Measurements from ENCODE around the gene CHST4. TPM values are rescaled to one million over a fixed set of nuclear protein-coding genes. Genes with fewer than 3 reads are reported as not detected.
"Not testable (repeated sequence)": the region's sequence is repeated elsewhere in the genome, so short reads cannot be mapped to it uniquely, and the experiment has no call there.

CHST4 gene
- total RNA-seq, 4 donors from 2014 or later, result 0.15 to 4.3 TPM; not detected in 2

DNA sequence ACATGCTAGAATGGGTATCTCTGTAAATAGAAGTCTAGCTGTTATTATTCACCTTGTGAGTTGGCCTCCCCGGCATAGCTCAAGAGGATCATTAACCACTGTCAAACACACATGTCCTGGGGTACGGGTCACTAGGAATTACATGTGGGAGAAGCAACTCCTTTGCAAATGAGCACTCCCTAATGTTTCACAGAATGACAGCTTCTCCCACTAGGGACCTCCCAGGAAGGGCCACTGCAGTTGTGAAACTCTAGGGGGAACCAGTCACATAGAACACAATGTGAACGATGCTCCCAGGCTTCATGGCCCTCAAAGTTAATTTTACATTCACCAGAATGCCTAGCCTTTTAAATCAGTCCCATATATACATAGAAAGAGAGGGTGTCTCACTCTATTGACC lies 24.7 kb upstream of the CHST4 start:
- 37 to 59% methylated on average over 2 to 3 of the region's 3 CpGs for WGBS, 2 donors (ENCODE audit: low coverage in 1 of 2)
- Histone ChIP-seq H3K36me3 (no peaks in the 10 kb centered on the region), H3K27ac (no peak overlapping the region), H3K27me3 (peaks cover 3% of the 10 kb centered on the region), H3K4me1 (no peaks in the 10 kb centered on the region), H3K4me3 (no peak overlapping the region), H3K9me3 (no peaks in the 10 kb centered on the region)
- TF ChIP-seq EP300 (IDR thresholded peaks at IDR 0.05) (no peak), POLR2AphosphoS5 (IDR thresholded peaks at IDR 0.05) (no peak), CTCF (IDR thresholded peaks at IDR 0.05) (no peak), POLR2A (IDR thresholded peaks at IDR 0.05) (no peak)
- ATAC-seq, result no peak

DNA sequence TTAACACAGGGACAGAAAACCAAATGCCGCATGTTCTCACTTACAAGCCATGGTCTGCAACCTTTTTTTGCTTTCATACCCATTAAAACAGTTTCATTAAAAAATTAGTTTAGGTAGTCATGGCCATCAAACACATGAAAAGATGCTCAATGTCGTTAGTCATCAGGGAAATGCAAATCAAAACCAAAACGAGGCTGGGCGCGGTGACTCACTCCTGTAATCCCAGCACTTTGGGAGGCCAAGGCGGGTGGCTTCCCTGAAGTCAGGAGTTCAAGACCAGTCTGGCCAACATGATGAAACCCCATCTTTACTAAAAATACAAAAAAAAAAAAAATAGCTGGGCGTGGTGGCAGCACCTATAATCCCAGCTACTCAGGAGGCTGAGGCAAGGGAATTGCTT lies 22.2 kb upstream of the CHST4 start:
- not testable (repeated sequence) for H3K4me3 ChIP-seq, H3K4me1 ChIP-seq, H3K27me3 ChIP-seq, ATAC-seq, H3K27ac ChIP-seq, H3K36me3 ChIP-seq, H3K9me3 ChIP-seq
- 76 to 100% methylated on average over 1 to 7 of the region's 7 CpGs for WGBS, 2 donors (ENCODE audit: low coverage in 1 of 2)

- Histone ChIP-seq H3K4me1 (no peaks in the 10 kb centered on the region), H3K27me3 (peaks cover 3% of the 10 kb centered on the region), H3K27ac (no peak overlapping the region), H3K36me3 (no peaks in the 10 kb centered on the region), H3K4me3 (no peak overlapping the region), H3K9me3 (no peaks in the 10 kb centered on the region)
- no peak for ATAC-seq
- 78 to 80% methylated on average over 5 of the region's 5 CpGs for WGBS, 2 donors (ENCODE audit: low coverage in 1 of 2)
- no peak for TF ChIP-seq POLR2A (IDR thresholded peaks at IDR 0.05)
- no peak for TF ChIP-seq EP300 (IDR thresholded peaks at IDR 0.05)
- no peak for TF ChIP-seq CTCF (IDR thresholded peaks at IDR 0.05)
- no peak for TF ChIP-seq POLR2AphosphoS5 (IDR thresholded peaks at IDR 0.05)
These were observed 21.3 kb upstream of the CHST4 start for GRCh38 chr16:71504901-71505300.

DNA sequence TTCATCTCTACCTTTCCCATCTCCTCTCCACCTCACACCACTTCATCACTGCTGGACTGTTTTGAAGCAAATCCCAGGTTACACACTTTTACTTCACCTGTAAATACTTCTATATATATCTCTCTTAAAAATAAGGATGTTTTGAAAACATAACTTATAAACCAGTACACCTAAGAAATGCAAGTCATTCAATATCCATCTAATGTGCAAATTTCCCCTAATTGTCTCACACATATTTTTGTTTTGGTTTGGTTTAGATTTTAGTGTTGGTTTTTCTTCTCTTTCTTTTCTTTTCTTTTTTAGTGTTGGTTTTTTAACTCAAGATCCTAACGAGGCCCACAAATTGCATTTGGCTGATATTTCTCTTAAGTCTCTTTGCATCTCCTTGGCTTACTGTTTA lies 19.2 kb upstream of the CHST4 start:
- 43 to 90% methylated on average over 1 of the region's 1 CpG for WGBS, 2 donors (ENCODE audit: low coverage in 1 of 2)
- Histone ChIP-seq H3K27me3 (peaks cover 11% of the 10 kb centered on the region), H3K36me3 (no peaks in the 10 kb centered on the region), H3K4me3 (no peak overlapping the region), H3K4me1 (no peaks in the 10 kb centered on the region), H3K9me3 (peaks cover 0 to 9% (median 0%) of the 10 kb centered on the region in 3 donors), H3K27ac (no peak overlapping the region)
- no peak for TF ChIP-seq EP300 (IDR thresholded peaks at IDR 0.05)
- TF ChIP-seq CTCF (IDR thresholded peaks at IDR 0.05), result no peak
- no peak for TF ChIP-seq POLR2A (IDR thresholded peaks at IDR 0.05)
- TF ChIP-seq POLR2AphosphoS5 (IDR thresholded peaks at IDR 0.05), result no peak
- ATAC-seq, result no peak

DNA sequence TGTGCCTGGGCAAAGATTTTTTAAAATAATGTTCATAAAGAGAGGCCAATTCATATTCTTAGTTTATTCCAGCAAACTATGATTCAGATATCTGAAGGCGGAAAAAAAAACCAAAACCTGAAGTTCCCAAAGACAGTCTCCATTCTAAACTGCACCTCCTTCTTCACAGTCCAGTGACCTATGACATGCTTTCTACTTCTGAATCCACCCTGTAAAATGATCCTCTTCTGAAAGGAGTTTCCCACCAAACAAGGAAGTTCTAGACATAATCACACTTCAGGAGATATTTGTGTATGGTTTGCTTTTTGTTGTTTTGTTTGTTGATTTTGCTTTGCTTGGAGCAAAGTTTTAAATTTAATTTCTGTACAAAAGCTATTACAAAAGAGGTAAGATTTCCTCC lies 12.9 kb upstream of the CHST4 start:
- 0% methylated on average over 1 of the region's 1 CpG; no CpG with 5 or more reads in 1 of the 2 donors for WGBS, 2 donors (ENCODE audit: low coverage in 1 of 2)
- no peak for ATAC-seq

More for the DNA sequence above, 12.9 kb upstream of the CHST4 start:
- H3K9me3 ChIP-seq, result peaks cover 0 to 9% (median 0%) of the 10 kb centered on the region in 3 donors
- H3K27ac ChIP-seq, result no peak overlapping the region
- no peaks in the 10 kb centered on the region for H3K4me1 ChIP-seq
- H3K27me3 ChIP-seq, result peaks cover 7% of the 10 kb centered on the region
- no peaks in the 10 kb centered on the region for H3K36me3 ChIP-seq
- TF ChIP-seq CTCF (IDR thresholded peaks at IDR 0.05), result no peak
- TF ChIP-seq EP300 (IDR thresholded peaks at IDR 0.05), result no peak
- TF ChIP-seq POLR2AphosphoS5 (IDR thresholded peaks at IDR 0.05), result no peak
- TF ChIP-seq POLR2A (IDR thresholded peaks at IDR 0.05), result no peak
- no peak overlapping the region for H3K4me3 ChIP-seq

Data from gastroesophageal sphincter (tissue), 4 donors.